Stimulated activated CD4-positive, alpha-beta T cell treated with anti-CD3 and anti-CD28 coated beads, Interleukin-12 subunit alpha, Interleukin-12 subunit beta, amount 100 ng/mL, for 48 hours (primary cell): ENCODE results near the gene SAMD1.
A peak's percentile ranks its signal among the peaks of the same experiment; 100 is the strongest.
"Not testable (repeated sequence)": the region's sequence is repeated elsewhere in the genome, so short reads cannot be mapped to it uniquely, and the experiment has no call there.

Experiments used
- DNase-seq, 3 donors: peaks; one replicate each; pipeline ENCODE4 v3.0.0-alpha.2; 2020; ENCODE audit warnings: low read depth in 2 of 3, low spot score in 1 of 3

Gene SAMD1

DNA sequence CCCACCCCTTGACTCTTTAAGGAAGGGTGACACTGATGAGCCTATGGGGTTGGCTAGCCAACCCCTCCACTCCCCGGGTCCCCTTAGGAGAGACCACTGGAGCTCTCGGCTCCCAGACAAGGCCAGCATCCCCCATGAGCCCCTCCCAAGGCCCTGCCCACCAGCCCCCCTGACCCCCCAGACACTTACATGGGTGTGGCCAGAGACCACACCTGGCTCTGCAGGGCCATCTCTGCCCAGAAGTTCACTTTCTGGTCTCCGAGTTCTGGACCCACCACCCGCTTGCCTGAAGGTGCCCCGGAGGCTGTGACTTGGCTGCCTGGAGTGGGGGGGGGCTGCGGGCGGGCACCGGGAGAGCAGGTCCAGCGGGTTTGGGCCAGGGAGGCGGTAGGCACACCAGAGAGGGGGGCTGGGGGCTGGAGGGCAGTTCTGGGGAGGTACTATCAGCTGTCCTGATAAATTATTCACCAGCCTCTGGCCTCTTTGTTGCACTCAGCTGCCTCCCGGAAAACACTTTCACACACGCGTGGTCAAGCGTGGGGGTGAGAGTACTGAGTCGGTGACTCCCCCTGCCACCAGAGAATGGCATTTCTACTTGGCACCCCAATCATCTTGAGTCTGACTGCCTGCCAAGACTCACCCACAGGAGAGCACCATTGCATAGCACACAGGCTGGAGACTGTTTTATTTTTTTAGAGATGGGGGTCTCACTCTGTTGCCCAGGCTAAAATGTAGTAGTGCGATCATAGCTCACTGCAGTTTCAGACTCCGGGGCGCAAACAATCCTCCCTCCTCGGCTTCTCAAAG is 28.6 kb downstream of the SAMD1 start, which contains the start of gene PALM3:
Gene PALM3, minus strand, starts transcription at position 326 of the 807 bp plus-strand sequence. Its CDS starts 96 bp downstream, at position 230.
- no peak for DNase-seq

DNA sequence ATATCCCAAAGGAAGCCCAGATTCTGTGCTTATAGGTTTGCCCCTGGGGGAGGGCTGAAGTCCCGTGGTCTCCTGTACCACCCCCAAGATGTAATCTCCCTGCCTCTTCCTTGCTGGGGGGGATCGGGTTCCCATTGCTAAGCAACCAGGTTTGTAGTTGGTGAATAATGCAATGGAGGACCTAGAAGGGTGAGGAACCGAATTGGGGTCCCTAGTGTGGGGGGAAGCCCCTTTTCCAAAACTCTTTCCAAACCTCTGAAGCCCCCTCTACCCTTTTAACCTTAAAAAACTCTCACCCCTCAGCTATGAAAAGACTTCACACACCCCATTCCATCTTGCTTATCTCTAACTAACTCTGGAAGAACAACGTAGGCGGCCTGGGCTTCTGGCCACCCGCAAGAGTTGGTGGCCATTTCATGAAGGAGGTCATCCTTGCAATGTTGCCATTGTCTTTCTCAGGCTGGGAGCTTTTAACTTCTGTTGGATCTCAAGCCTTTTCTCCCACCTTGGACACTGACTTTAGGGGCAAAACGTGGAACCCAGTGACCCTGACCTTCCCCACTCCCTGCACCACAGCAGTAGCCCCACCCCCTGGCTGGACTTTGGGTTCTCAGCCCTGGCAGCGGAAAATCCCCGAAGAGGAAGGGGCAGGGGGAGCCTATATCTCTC is 29.3 kb downstream of the SAMD1 start:
- no peak for DNase-seq

DNA sequence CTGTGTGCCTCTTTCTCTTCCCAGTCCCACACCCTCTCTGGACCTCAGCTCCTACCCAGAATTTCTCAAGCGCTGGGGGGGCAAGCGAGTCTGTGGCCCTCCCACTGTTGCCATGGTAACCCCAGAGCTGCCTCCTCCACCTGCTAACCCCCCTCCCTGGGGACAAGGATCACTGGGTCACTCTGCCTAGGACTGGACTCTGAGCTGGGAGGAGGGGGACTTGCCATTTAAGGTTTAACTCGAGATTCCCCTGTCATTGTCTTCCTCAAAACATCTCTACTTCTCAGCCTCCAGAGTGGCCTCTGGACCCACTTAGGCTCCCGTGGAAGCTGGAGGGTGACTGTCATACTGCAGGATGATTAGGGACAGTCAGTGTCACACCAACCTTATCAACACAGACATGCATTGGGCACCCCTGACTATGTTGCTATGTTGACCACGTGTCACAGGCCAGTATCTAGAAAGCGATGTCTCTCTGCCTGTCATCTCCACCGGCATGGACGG is 30.8 kb downstream of the SAMD1 start:
- no peak for DNase-seq

DNA sequence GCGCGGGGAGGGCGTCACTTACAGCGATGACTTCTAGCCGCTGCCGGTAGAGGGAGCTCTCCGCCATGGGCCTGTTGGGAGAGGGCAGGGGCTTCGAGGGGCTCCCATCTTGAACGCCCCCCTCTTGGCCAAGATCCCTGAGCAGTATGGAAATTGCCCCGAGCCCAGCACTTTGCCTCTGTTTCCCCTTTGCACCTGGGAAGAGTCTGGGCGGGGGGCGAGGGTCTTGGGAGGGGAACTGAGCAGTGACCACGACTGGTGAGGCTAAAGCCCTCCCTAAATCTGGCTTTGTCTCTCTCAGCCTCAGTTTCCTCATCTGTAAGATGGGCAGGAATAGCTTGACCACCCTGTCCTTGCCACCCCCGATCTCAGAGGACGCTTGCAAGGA is 31.5 kb downstream of the SAMD1 start:
- peak in 2 of 3 donors; percentile 28 to 48 for DNase-seq

DNA sequence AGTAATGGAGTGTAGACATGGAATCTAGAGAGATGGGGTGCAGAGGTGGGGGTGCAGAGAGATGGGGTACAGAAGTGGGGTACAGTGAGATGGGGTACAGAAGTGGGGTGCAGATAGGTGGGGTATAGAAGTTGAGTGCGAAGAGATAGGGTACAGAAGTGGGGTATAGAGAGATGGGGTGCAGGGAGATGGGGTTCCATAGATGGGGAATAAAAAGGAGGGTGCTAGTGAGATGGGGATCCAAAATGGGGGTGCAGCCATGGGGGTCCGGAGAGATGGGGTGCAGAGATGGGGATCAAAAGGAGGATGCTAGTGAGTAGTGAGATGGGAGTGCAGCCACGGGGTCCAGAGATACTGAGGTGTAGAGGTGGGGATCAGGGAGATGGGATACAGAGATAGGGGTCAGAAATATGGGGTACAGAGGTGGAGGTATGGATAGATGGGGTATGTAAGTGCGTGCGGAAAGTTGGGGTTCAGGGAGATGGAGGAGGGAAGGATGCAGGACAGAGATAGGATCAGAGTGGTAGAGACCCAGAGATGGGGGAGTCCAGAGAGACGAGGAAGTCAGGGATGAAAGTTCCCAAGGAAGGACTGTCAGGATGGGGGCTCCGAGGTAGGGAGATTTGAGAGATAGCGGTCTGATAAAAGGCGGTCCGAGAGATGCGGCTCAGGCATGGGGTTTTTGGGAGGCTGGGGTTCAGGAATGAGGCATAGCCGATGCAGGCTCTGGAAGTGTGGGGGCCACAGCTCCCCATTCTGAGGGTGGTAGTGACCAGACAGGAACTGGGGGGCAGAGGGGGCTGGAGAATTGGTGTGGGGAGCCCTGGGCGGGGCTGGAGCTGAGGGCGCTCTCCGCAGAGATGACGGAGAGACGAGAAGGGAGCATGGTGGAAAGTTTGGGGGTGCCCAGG is 32.1 kb downstream of the SAMD1 start:
- DNase-seq, result no peak

DNA sequence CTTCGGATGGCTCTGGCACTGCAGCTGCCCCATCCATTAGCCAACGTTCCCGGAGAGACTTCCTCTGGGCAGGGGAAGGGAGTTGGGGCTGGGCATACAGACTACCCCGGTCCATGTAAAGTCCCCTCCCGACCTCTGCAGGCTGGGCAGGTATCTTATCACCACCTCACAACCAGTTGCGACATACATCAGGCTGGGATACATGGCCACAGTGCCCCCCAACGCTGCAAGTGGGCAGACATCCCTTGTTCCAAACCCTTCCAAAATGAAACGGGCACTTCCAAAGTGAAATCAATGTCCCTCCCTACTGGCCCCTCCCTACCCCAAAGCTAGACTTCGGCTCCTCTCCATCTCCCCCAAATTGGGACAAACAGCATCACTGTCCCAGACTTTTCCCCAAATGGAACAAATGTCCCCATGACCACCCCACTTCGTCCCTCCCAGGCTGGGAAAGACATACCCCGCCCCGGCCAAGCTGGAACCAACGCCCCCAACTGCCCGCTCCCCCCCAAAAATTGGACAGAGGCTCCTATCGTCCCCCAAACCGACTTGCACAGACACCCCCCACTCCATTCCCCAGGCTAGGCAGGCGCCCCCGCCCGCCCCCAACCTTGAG is 33.7 kb downstream of the SAMD1 start:
- DNase-seq, result no peak

DNA sequence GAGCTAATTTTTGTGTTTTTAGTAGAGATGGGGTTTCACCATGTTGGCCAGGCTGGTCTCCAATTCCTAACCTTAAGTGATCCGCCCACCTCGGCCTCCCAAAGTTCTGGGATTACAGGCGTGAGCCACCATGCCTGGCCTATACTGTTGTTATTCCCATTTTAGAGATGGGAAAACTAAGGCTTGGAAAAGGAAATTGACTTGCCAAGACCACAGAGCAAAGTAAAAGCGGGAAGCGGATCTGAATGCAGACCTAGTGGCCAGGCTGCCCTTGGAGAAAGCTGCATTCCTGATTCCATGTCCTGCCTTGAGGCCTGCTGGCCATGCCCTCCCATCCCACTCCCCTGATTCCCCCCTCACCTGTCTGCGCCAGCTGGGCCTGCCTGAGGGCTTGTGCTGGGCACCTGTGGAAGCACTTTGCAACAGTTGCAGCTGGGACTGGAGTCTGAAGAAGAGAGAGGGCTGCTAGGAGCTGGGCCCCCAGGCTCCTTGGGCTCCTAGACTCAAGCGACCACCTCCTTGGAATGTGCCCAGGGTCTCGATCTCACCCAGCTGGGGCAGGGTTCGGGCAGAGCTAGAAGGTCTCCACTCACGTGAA is 34.4 kb downstream of the SAMD1 start:
- DNase-seq, result no peak

DNA sequence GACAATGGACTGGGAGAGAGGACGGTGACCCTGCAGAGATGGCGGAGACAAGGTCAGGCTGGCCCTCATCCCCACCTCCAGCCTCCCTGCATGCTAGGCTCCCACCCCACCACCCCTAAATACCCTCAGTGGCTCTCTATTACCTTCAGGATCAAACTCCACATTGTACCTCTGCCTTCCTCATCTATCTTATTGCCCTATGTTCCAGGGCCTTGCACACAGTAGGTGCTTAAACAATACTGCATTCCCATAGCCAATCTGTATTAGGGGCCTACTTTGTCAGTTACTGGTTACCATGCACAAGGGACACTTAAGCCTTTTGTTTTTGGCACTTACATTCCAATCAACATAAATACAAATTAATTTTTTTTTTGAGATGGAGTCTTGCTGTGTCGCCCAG is 35.2 kb downstream of the SAMD1 start:
- DNase-seq, result no peak

DNA sequence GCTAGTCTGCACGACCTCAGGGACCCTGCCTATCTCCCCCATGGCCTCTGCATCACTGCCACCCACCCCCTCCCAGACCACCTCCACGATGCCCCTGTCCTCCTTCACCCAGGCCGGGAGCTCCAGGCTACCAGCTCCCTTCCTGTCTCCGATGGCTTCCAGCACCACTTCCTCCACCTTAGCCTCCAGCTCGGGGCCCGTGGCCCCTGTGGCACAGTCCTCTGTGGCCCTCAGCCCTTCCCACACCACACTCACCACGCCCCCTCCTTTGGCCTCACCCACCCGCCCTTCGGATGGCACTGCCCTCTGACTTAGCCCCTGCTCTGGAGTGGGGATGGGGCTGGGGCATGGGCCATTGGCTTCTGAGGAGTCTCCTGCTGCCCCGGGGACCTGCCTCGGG is 35.8 kb downstream of the SAMD1 start:
- DNase-seq, result no peak

DNA sequence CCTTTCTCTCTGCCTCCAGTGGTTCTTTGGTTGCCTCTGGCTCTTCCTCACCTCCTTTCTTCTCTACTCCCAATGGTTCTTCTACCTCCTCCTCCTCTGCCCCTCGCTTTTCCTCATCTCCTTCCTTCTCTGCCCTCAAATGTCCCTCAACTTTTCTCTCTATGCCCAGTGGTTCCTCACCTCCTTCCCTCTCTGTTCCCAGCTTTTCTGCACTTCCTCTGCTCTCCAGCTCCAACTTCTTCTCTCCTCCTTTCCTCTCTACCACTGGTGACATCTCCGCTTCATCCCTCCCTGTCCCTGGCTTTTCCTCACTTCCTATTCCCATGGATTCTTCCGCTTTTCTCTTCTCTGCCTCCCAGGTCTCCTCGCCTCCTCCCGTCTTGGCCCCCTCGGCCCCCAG is 36.5 kb downstream of the SAMD1 start:
- DNase-seq, result no peak

DNA sequence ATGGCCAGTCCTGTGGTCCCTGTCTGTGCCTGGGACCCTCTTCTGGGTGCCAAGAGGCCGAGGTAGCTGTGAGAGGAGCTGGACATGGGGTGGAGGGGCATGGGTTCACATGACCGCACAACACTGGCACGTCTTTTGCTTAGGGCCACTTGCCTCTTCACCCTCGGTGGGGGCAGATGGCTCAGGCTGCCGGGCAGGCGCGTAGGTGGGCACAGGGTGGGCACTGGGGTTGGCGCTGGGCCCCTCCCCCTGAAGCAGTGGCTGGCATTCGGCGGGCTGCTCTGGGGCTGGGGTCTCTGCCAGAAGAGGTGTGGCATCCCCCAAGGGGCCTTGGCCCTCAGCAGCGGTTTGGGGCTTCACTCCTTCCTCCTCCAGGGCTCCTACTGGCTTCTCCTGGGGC is 37.1 kb downstream of the SAMD1 start:
- DNase-seq, result no peak

DNA sequence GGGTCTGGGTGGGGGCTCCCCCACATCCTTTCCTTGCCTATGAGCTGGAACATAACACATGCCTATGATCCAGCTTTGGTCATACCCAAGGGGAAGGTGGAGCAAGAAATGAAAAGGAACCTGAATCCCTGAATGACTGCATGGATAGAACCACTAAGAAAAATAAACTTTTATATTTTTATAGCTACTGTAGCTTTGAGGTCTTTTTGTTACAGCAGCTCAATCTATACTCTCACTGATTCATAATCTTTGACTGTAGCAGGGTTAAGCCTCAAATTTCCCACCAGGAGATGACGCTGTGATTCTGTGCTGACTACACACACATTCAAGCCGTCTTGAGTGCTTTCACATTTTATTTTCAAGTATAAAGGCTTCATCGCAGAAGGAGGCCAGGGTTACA is 37.5 kb downstream of the SAMD1 start:
- DNase-seq, result no peak

DNA sequence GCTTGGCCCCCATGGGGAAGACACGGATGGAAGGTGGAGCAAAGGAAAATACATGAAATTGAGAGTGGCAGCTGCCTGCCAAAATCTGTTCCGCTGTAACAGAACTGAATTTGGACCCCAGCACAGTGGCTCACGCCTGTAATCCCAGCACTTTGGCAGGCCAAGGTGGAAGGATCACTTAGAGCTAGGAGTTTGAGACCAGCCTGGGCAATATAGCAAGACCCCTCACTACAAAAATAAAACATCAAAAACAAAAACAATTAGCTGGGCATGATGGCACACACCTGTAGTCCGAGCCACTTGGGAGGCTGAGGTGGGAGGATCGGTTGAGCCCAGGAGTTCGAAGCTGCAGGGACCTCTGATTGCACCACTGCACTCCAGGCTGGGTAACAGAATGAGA is 38.1 kb downstream of the SAMD1 start:
- DNase-seq, result no peak

DNA sequence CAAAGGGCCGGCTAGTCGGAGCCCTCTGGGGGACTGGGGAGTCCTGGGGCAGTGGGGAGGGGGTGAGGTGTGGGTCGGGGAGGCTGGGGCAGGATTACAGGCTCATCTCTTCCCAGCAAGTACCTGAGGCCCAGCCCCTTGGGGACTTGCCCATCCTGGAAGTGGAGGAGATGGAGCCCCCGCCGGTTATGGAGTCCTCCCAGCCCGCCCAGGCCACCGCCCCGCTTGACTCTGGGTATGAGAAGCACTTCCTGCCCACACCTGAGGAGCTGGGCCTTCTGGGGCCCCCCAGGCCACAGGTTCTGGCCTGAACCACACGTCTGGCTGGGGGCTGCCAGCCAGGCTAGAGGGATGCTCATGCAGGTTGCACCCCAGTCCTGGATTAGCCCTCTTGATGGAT is 38.6 kb downstream of the SAMD1 start:
- DNase-seq, result no peak

DNA sequence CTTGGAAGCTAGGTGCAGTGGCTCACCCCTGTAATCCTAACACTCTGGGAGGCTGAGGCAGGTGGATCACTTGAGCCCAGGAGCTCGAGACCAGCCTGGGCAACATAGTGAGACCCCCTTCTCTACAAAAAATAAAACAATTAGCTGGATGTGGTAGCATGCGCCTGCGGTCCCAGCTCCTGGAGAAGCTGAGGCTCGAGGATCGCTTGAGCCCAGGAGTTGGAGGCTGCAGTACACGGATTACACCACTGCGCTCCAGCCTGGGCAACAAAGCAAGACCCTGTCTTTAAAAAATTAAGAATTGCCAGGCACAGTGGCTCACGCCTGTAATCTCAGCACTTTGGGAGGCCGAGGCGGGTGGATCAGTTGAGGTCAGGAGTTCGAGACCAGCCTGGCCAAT is 39.6 kb downstream of the SAMD1 start:
- not testable (repeated sequence) for DNase-seq

DNA sequence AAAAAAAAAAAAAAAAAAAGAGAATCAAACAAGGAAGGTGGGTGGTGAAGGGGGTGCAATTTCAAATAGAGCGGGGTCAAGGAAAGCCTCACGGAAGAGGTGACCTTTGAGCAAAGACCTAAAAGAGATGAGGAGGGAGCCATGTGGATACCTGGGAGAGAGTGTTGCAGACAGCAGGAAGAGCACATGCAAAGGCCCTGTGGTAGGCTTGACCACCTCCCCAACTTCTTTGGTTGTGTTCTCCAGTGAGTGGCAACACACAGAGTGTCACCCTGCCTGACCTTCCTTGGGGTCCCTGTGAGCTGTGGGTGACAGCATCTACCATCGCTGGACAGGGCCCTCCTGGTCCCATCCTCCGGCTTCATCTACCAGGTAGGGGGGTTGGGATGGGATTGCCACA is 40.0 kb downstream of the SAMD1 start:
- no peak for DNase-seq

DNA sequence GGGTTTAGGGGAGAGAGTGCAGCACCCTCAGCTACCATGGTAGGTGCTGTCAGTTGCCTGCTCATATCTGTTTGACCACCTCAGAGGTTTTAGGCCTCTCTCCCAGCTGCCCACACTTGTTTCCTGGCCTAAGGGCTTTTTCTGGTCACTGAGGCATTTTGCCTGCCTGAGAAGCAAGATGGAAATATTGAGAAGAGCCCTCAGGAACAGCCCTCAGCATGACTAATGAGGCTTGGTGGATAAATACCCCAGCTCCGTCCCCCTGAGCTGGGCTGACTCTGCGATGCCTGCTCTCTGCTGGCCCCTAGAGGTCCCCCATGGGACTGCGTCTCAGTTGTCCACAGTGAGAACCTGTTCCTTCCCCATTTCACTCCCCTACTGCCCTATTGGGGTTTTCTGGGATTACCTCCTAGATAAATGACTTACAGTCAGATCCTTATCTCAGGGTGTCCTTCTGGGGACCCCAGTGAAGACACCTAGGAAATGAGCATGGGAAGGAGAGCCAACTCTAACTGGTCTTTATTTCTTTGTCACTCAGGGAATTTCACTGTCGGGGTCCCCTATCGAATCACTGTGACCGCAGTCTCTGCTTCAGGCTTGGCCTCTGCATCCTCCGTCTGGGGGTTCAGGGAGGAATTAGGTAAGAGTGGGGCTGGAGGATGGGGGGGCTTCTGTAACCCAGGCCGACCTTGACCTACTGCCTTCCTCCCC is 42.0 kb downstream of the SAMD1 start:
- peak; percentile 65 to 83 (median 66) for DNase-seq

DNA sequence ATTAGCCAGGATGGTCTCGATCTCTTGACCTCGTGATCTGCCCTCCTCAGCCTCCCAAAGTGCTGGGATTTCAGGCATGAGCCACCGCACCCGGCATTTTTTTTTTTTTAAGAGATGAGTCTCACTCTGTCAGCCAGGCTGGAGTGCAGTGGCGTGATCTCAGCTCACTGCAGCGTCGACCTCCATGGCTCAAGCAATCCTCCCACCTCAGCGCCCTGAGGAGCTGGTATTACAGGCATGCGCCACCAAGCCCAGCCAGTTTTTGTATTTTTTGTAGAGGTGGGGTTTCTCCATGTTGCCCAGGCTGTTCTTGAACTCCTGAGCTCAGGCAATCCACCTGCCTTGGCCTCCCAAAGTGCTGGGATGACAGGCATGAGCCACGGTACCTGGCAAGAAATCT is 42.7 kb downstream of the SAMD1 start:
- not testable (repeated sequence) for DNase-seq

DNA sequence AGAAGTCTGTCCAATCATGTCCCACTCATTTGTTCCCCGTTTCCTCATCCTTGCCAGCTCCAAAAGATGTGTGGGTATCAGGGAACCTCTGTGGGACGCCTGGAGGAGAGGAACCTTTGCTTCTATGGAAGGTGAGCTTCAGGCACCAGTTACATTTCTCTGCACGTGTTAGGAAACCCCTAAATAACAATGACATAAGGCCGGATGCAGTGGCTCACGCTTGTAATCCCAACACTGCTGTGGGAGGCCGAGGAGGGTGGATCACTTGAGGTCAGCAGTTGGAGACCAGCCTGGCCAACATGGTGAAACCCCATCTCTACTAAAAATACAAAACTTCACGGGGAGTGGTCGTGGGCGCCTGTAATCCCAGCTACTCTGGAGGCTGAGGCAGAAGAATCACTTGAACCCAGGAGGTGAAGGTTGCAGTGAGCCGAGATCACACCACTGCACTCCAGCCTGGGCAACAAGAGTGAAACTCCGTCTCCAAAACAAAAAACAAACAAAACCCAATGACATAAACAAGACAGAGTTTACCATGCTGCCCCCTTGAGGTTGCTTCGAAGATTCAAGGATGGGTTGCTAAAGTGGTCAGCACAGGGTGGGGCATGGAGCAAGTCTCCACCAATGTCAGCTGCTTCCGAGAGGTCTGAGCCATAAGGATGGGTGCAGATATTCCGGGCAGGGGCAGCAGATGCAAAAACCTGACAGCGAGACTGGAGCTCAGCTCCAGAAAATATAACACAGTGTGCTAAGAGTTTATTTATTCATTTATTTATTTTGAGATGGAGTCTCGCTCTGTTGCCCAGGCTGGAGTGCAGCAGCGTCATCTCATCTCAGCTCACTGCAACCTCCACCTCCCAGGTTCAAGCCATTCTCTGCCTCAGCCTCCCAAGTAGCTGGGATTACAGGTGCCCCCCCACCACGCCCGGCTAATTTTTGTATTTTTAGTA is 47.6 kb downstream of the SAMD1 start:
- DNase-seq, result not testable (repeated sequence)
